K562 (cell line): ENCODE measurements around the gene MINK1. TPM values are rescaled to one million over a fixed set of nuclear protein-coding genes. Genes with fewer than 3 reads are reported as not detected.
A peak's percentile ranks its signal among the peaks of the same experiment; 100 is the strongest.

ENCODE experiments used
- CREB3L1 ChIP-seq: fragments of 450-650 bp; IDR thresholded peaks from 2 replicates; pipeline ENCODE4 v1.6.1; 2014; ENCODE audit warnings: low read depth, mild to moderate bottlenecking, moderate library complexity, borderline replicate concordance
- FOS ChIP-seq: IDR thresholded peaks from 3 replicates; pipeline ENCODE4 v1.6.1; 2011; ENCODE audit not compliant: insufficient read length; ENCODE audit errors: extremely low read depth
- FOXK2 ChIP-seq, 2 experiments: fragments of 450-650 bp; IDR thresholded peaks in 1 of 2; conservative IDR thresholded peaks in 1 of 2; 2 replicates each; pipeline ENCODE4 v1.6.1; 2016; ENCODE audit warnings: low read depth in 2 of 2, mild to moderate bottlenecking in 1 of 2
- HNRNPLL ChIP-seq: fragments of 200-400 bp; formaldehyde crosslinking; IDR thresholded peaks from 2 replicates; pipeline ENCODE4 v1.6.1; 2017; ENCODE audit warnings: low read length, low read depth, mild to moderate bottlenecking; ENCODE audit not compliant: poor library complexity, severe bottlenecking
- MCM3 ChIP-seq: fragments of 450-650 bp; IDR thresholded peaks from 2 replicates; pipeline ENCODE4 v1.6.1; 2016
- NFRKB ChIP-seq: fragments of 450-650 bp; IDR thresholded peaks from 2 replicates; pipeline ENCODE4 v1.6.1; 2016; ENCODE audit warnings: low read depth
- NRF1 ChIP-seq, 2 experiments: fragments of 450-650 bp; IDR thresholded peaks in 1 of 2; conservative IDR thresholded peaks in 1 of 2; 2 replicates each; pipeline ENCODE4 v1.6.1; 2014; ENCODE audit warnings: mild to moderate bottlenecking in 2 of 2
- RAD21 ChIP-seq, 2 experiments: fragments of 250-450 bp in 1 of 2; fragments of 450-650 bp in 1 of 2; sonication (Bioruptor Pico) in 1 of 2; formaldehyde crosslinking in 1 of 2; IDR thresholded peaks in 1 of 2; conservative IDR thresholded peaks in 1 of 2; 2 replicates each; pipeline versions ENCODE4 v1.4.0 to v1.8.0; 2020 to 2022; ENCODE audit warnings: mild to moderate bottlenecking in 2 of 2, moderate library complexity in 1 of 2
- SAFB ChIP-seq: fragments of 200-400 bp; formaldehyde crosslinking; IDR thresholded peaks from 2 replicates; pipeline ENCODE4 v1.6.1; 2017; ENCODE audit warnings: low read depth, low read length, borderline replicate concordance
- SMAD3 ChIP-seq: fragments of 450-650 bp; formaldehyde crosslinking; conservative IDR thresholded peaks from 2 replicates; pipeline ENCODE4 v1.4.0; 2020; ENCODE audit warnings: mild to moderate bottlenecking
- SNRNP70 ChIP-seq: fragments of 200-400 bp; formaldehyde crosslinking; optimal IDR thresholded peaks from 2 replicates; pipeline ENCODE3; 2017; ENCODE audit warnings: low read depth, low read length
- SP1 ChIP-seq: sonication (generic); formaldehyde crosslinking; IDR thresholded peaks from 2 replicates; pipeline ENCODE4 v1.8.1; 2022; ENCODE audit warnings: mild to moderate bottlenecking, missing genetic modification reagents
- STAG1 ChIP-seq: sonication (generic); formaldehyde crosslinking; IDR thresholded peaks from 2 replicates; pipeline ENCODE4 v1.5.0; 2020; ENCODE audit warnings: missing genetic modification reagents, borderline replicate concordance
- WHSC1 ChIP-seq: IDR thresholded peaks from one replicate; pipeline ENCODE4 v1.6.1; 2012; ENCODE audit warnings: low read length, control low read depth, inconsistent platforms
- XRCC3 ChIP-seq: fragments of 450-650 bp; IDR thresholded peaks from 2 replicates; pipeline ENCODE4 v1.6.1; 2017; ENCODE audit warnings: mild to moderate bottlenecking, moderate library complexity
- ZFP36 ChIP-seq: fragments of 150-350 bp; IDR thresholded peaks from 2 replicates; pipeline ENCODE4 v1.6.1; 2018; ENCODE audit warnings: low read length, low read depth; ENCODE audit not compliant: partially characterized antibody
- ZHX1 ChIP-seq: fragments of 150-350 bp; conservative IDR thresholded peaks from 2 replicates; pipeline ENCODE4 v1.6.1; 2014; ENCODE audit warnings: low read length
- ZNF212 ChIP-seq: fragments of 450-650 bp; formaldehyde crosslinking; IDR thresholded peaks from 2 replicates; pipeline ENCODE4 v1.4.0; 2020; ENCODE audit warnings: mild to moderate bottlenecking
- ZNF232 ChIP-seq: sonication (generic); formaldehyde crosslinking; IDR thresholded peaks from 2 replicates; pipeline ENCODE4 v1.8.0; 2022; ENCODE audit warnings: mild to moderate bottlenecking, missing genetic modification reagents
- ZNF507 ChIP-seq: conservative IDR thresholded peaks from 2 replicates; pipeline ENCODE4 v1.6.1; 2017; ENCODE audit warnings: missing genetic modification characterization, missing compliant biosample characterization
- ZNF583 ChIP-seq: fragments of 250-450 bp; sonication (Bioruptor Pico); IDR thresholded peaks from 2 replicates; pipeline ENCODE4 v1.4.0; 2020
- polyA plus RNA-seq, 8 experiments: library from polyadenylated mRNA; depleted of rRNA in 4 of 8; stranded (reverse) in 5 of 8; unstranded in 3 of 8; fragments of >200 nt; fragmentation: Nextera tagmentation in 2 of 8; fragmentation: Illumina TruSeq in 1 of 8; extraction: Ambion mirVana in 2 of 8; extraction: Trizol in 1 of 8; gene quantifications; 2 replicates each; pipeline versions ENCODE4 v1.2.1 to v1.2.3, GENCODE V29; 2011 to 2014; ENCODE audit warnings: inconsistent platforms in 1 of 8, missing spikeins in 1 of 8
- total RNA-seq, 7 experiments: library from RNA; depleted of rRNA in 6 of 7; stranded (reverse); fragments of >200 nt in 6 of 7; fragmentation: Illumina TruSeq in 2 of 7; extraction: Trizol in 2 of 7; gene quantifications; 2 replicates each; pipeline versions ENCODE4 v1.2.1 to v1.2.3, GENCODE V29; 2011 to 2021; ENCODE audit warnings: low replicate concordance in 1 of 7
- TF ChIP-seq, protein P1 (sequence below): sonication (generic); formaldehyde crosslinking; IDR thresholded peaks from 2 replicates; pipeline ENCODE4 v1.8.1; 2022; ENCODE audit warnings: missing genetic modification reagents
- TF ChIP-seq, protein P2 (sequence below): IDR thresholded peaks from 2 replicates; pipeline ENCODE4 v1.6.1; 2011; ENCODE audit not compliant: insufficient read length; ENCODE audit errors: extremely low read depth

MINK1 gene
- total and polyA plus RNA-seq, 9 of the 15 experiments (the other 6 are each of a cell fraction or from before 2014, with no cell fraction given), result 0.11 to 54.2 (median 14.9) TPM

DNA sequence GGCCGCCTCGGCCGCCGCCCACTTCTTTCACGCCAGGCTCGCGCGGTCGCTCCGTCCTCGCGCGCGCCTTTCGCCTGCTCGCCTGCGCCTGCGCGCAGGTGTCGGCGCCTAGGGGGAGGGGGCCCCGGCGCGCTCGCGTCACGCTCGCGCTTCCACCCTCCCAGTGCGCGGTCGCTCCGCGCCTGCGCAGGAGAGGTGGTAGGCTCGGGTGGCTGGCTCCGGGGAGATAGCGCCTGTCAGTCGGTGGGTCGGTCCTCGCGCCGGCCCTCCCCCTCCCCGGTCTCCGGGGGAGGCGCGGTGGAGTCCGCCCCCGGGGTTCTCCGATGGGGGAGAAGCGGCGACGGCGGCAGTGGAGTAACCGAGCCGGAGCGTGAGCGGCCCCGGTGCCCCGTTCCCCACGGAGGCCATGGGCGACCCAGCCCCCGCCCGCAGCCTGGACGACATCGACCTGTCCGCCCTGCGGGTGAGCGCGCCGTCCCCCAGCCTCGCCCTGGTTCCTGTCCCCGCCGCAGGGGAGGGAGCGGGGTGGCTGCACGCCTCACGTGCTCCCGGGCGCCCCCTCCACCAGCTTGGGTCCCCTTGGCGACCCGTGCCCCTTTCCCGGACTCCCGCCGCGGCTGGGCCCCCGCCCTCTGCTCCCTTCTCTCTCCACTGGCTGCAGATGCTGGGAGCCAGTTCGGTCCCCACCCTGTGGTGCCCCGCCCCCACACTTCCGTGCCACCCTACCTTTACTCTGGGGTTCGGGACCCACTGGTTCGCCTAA is at the start of gene MINK1 (continued):
- TF ChIP-seq ZHX1, result no peak
- no peak for TF ChIP-seq ZFP36
- TF ChIP-seq SNRNP70, result no peak
- TF ChIP-seq ZNF212 (CRISPR knock-in tag), result no peak
- TF ChIP-seq, protein P1, sequence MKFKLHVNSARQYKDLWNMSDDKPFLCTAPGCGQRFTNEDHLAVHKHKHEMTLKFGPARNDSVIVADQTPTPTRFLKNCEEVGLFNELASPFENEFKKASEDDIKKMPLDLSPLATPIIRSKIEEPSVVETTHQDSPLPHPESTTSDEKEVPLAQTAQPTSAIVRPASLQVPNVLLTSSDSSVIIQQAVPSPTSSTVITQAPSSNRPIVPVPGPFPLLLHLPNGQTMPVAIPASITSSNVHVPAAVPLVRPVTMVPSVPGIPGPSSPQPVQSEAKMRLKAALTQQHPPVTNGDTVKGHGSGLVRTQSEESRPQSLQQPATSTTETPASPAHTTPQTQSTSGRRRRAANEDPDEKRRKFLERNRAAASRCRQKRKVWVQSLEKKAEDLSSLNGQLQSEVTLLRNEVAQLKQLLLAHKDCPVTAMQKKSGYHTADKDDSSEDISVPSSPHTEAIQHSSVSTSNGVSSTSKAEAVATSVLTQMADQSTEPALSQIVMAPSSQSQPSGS (CRISPR knock-in tag), result no peak
- TF ChIP-seq SP1, result no peak
- TF ChIP-seq ZNF583 (CRISPR knock-in tag), result no peak
- TF ChIP-seq ZNF232 (CRISPR knock-in tag), result no peak
- no peak for TF ChIP-seq ZNF507 (tag)
- TF ChIP-seq XRCC3, result no peak
- no peak for TF ChIP-seq MCM3
- TF ChIP-seq RAD21 (CRISPR knock-in tag; conservative IDR thresholded peaks at IDR 0.05 in 1 of 2, IDR thresholded peaks at IDR 0.05 in 1 of 2), result no peak
- no peak for TF ChIP-seq FOXK2 (conservative IDR thresholded peaks at IDR 0.05 in 1 of 2, IDR thresholded peaks at IDR 0.05 in 1 of 2; ENCODE audit: low read depth in 2 of 2)
- TF ChIP-seq CREB3L1, result 0 out of 2 replicates have a peak, but pooled peaks have one; percentile 67
- TF ChIP-seq SAFB, result peak; percentile 40; the same call in 1 of the 2 replicates
- no peak for TF ChIP-seq WHSC1
- TF ChIP-seq, protein P2, sequence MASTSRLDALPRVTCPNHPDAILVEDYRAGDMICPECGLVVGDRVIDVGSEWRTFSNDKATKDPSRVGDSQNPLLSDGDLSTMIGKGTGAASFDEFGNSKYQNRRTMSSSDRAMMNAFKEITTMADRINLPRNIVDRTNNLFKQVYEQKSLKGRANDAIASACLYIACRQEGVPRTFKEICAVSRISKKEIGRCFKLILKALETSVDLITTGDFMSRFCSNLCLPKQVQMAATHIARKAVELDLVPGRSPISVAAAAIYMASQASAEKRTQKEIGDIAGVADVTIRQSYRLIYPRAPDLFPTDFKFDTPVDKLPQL, result no peak
- TF ChIP-seq NRF1 (conservative IDR thresholded peaks at IDR 0.05 in 1 of 2, IDR thresholded peaks at IDR 0.05 in 1 of 2), result peak; percentile 98
- no peak for TF ChIP-seq FOS
- no peak for TF ChIP-seq NFRKB
- no peak for TF ChIP-seq HNRNPLL
- TF ChIP-seq STAG1 (CRISPR knock-in tag), result no peak
- TF ChIP-seq SMAD3 (CRISPR knock-in tag), result no peak
